Medulla oblongata (tissue), 1 donor: ENCODE results near the gene FDXR.

ENCODE experiments used
- DNase-seq: peaks from one replicate; pipeline ENCODE4 v3.0.0-alpha.2; 2015; ENCODE audit errors: extremely low spot score

FDXR gene

GRCh38 chr17:74833501-74834377 lies 39.1 kb downstream of the FDXR start:
- peak; percentile 75 for DNase-seq

- no peak for DNase-seq
Observed at GRCh38 chr17:74832421-74832820, 40.4 kb downstream of the FDXR start.

- DNase-seq: no peak
Observed at GRCh38 chr17:74831444-74832146, 41.2 kb downstream of the FDXR start.

- DNase-seq: no peak
Observed at GRCh38 chr17:74830861-74831260, 41.9 kb downstream of the FDXR start.

GRCh38 chr17:74827800-74828199 lies 45.0 kb downstream of the FDXR start:
- no peak for DNase-seq

- DNase-seq: peak; percentile 65
Observed at GRCh38 chr17:74825952-74826719, 46.7 kb downstream of the FDXR start.

- DNase-seq: no peak
Observed at GRCh38 chr17:74824961-74825627, 47.7 kb downstream of the FDXR start.

GRCh38 chr17:74822939-74823367 lies 49.8 kb downstream of the FDXR start:
- peak; percentile 87 for DNase-seq

- no peak for DNase-seq
Observed at GRCh38 chr17:74822335-74822938, 50.4 kb downstream of the FDXR start.

- DNase-seq: no peak
Observed at GRCh38 chr17:74821655-74822334, 51.0 kb downstream of the FDXR start.

GRCh38 chr17:74819801-74820436 lies 52.9 kb downstream of the FDXR start:
- no peak for DNase-seq

GRCh38 chr17:74818291-74818938 lies 54.4 kb downstream of the FDXR start:
- DNase-seq: no peak

- DNase-seq: no peak
Observed at GRCh38 chr17:74816905-74817620, 55.7 kb downstream of the FDXR start.

- DNase-seq: no peak
Observed at GRCh38 chr17:74815550-74816370, 57.0 kb downstream of the FDXR start.

GRCh38 chr17:74815067-74815466 lies 57.7 kb downstream of the FDXR start:
- no peak for DNase-seq

- no peak for DNase-seq
Observed at GRCh38 chr17:74814453-74814852, 58.3 kb downstream of the FDXR start.
